ENCODE data around the gene MPC1.

Gene MPC1

GRCh38 chr6:166342349-166343149 lies 40.2 kb downstream of the MPC1 start, which contains the start of gene SFT2D1:
Gene SFT2D1 (minus strand): TSS chr6:166342545. CDS start chr6:166342481, 64 bp downstream.
- peak; percentile 94 for DNase-seq

- no peak for DNase-seq
Observed at GRCh38 chr6:166341977-166342348, 40.8 kb downstream of the MPC1 start.

GRCh38 chr6:166341464-166341863 lies 41.3 kb downstream of the MPC1 start:
- DNase-seq, result no peak

GRCh38 chr6:166338854-166339253 lies 43.9 kb downstream of the MPC1 start:
- no peak for DNase-seq

GRCh38 chr6:166336847-166337246 lies 45.9 kb downstream of the MPC1 start:
- DNase-seq, result no peak

- DNase-seq, result no peak
Observed at GRCh38 chr6:166335378-166336302, 47.1 kb downstream of the MPC1 start.

GRCh38 chr6:166334878-166335277 lies 47.9 kb downstream of the MPC1 start:
- no peak for DNase-seq

GRCh38 chr6:166333172-166333995 lies 49.4 kb downstream of the MPC1 start:
- no peak for DNase-seq

- no peak for DNase-seq
Observed at GRCh38 chr6:166331503-166332415, 51.0 kb downstream of the MPC1 start.

- no peak for DNase-seq
Observed at GRCh38 chr6:166330612-166331011, 52.1 kb downstream of the MPC1 start.

- DNase-seq, result no peak
Observed at GRCh38 chr6:166325383-166326042, 57.2 kb downstream of the MPC1 start.

- no peak for DNase-seq
Observed at GRCh38 chr6:166323395-166323794, 59.3 kb downstream of the MPC1 start.

GRCh38 chr6:166318649-166319600 lies 63.8 kb downstream of the MPC1 start:
- no peak for DNase-seq

GRCh38 chr6:166318227-166318626 lies 64.5 kb downstream of the MPC1 start:
- no peak for DNase-seq

- DNase-seq, result no peak
Observed at GRCh38 chr6:166317261-166318212, 65.2 kb downstream of the MPC1 start.

GRCh38 chr6:166315436-166315835 lies 67.3 kb downstream of the MPC1 start:
- no peak for DNase-seq
